HG02623 (cell line): Measurements from ENCODE around the gene SENP8.

ENCODE experiments used
- ATAC-seq: cut with Tn5 transposase; IDR thresholded peaks from one replicate; pipeline ENCODE4 v1.9.1; 2021; ENCODE audit warnings: moderate library complexity; ENCODE audit not compliant: unreplicated experiment

SENP8 gene

DNA sequence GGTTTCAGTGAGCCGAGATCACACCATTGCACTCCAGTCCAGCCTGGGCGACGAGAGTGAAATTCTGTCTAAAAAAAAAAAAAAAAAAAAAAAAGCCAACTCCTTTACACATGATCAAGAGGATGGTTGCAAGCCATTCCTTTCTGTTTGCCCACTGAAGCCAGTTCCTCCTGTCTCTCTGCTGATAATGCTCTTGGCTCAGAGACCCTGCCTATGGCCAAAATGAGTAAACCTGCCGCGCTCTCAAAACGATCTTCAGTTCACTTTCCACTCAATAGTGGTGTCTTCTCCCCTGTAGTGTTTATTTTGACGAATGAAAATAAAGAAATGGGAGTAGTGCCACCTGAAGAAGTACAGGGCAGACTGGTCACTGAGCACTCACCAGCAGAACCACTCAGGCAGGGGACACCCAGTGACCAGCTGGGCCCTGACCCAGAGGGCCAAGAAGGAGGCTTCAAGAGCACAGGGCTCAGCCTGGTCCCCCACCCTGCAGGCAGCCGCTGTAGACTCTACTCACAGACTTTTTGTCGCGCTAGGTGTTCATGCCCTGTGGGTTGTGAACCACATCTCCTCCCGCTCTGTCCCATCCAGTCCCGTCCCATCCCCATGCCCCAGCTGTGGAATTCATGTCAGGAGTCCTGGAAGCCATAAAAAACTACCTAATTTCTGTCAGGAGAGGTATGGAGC lies 55.8 kb downstream of the SENP8 start:
- no peak for ATAC-seq

DNA sequence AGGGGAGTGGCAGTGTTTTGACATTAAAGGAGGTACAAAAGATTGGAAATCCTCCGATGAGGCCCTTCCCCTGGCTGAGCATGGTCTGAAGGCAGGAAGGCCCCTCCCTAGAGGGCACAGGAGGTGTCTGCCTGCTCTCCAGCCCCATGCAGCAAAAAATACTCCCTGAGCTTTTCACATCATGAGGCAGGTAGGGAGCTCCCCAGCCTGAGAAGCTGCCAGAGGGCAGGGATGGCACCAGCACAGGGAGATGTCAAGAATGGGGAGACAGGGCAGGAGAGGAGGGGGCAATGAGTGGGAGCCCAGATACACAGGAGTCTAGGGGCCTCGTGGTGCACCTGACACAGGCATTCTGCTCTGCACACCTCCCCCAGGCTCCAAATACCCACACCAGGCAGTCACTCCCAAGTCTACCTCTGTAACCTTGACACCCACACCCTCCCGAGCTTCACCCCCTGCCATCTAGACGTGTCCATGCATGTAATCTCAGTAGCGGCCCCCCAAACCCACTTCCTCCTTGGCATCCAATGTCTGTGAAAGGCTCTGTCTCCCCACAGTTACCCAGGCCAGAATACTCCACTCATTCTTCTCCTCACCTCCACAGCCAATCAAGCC lies 56.5 kb downstream of the SENP8 start:
- ATAC-seq = no peak

DNA sequence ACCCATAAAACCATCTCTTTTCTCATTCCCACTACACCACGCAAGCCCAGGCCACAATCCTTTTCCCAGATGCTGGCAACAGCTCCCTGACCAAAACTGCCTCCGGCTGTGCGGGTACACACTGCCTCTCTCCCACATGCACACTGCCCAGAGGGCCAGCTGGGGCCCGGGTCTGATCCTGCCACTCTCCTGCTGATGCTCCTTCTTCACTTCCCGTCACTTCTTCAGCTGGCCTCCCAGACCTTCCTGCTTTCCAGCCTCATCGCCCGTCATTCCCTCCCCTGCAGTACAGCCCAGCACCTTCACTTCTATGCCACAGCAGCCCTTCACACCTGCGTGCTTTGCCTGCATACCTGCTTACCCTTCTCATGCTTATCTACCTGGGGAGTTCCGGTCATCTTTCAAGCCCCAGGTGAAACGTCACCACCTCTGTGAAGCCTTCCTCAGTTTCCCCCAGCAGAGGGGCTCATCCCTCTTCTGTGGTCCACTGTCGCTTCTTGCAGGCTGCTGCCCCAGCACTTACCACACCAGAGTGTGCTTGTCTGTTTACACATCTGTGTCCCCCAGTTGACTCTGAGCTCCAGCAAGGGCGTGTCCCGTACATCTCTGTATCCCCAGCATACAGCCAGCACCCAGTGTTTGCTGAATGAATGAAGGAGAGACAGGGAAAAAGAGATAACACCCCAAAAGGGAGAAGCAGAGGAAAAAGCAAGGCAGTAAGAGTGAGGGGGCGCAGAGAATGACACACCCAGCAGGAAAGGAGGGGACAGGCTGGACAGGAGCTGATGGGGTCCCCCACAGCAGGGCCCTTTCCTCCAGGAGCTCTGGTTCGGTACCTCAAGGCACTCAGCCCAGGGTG lies 57.2 kb downstream of the SENP8 start:
- ATAC-seq = no peak

GRCh38 chr15:72176159-72176558 lies 58.0 kb downstream of the SENP8 start:
- ATAC-seq = no peak

- ATAC-seq = no peak
Observed at GRCh38 chr15:72176743-72177142, 58.5 kb downstream of the SENP8 start.

GRCh38 chr15:72178976-72179585 lies 60.9 kb downstream of the SENP8 start:
- no peak for ATAC-seq

DNA sequence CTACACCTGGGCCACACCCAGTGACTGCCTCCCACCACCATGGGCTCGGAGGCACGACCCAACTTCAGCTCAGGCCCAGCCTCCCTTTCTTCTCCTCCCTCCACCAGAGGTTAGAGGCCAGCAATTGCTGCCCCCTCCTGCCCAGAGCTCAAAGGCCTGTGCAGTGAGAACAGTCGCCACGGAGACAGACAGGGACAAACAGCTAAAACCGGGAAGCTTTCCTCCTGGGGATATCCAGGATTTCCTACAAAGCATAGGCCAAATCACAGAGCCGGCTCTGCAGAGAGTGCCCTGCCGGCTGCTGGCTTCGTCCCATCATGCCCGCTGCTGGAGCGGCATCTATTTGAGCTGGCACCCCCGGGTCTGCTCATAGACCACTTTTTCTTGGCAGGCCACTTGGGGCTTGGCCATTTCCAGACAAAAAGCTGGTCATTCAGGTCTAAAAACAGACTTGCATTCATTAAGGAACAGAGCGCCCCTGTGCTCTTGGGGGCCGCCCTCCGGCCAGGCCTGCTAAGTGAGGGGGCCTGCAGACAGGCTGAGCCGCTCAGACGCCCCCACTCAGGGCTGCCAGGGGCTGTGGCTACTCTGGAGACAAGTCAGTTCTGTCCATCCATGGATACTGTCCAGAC lies 61.9 kb downstream of the SENP8 start:
- ATAC-seq = no peak

- ATAC-seq = no peak
Observed at GRCh38 chr15:72180761-72181324, 62.6 kb downstream of the SENP8 start.

- no peak for ATAC-seq
Observed at GRCh38 chr15:72182244-72182643, 64.0 kb downstream of the SENP8 start.

GRCh38 chr15:72182673-72183072 lies 64.5 kb downstream of the SENP8 start:
- no peak for ATAC-seq

DNA sequence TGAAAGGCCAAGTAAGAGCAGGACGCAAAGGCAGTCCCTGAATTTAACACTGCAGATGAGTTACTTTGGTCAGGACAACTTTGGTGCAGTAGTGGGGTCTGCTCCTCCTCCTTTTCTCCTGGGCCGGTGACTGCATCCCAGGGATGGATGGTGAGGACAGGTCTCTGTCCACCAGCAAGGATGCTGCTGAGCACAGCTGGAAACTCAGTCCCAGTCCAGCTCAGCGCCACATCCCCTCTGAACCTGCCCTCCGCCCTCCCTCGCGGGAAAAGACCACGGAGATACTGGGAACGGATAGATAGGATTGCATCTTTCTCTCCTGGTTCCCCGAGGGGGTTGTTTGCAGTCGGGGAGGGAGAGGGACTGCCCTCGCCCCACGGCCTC lies 65.6 kb downstream of the SENP8 start:
- ATAC-seq = no peak

DNA sequence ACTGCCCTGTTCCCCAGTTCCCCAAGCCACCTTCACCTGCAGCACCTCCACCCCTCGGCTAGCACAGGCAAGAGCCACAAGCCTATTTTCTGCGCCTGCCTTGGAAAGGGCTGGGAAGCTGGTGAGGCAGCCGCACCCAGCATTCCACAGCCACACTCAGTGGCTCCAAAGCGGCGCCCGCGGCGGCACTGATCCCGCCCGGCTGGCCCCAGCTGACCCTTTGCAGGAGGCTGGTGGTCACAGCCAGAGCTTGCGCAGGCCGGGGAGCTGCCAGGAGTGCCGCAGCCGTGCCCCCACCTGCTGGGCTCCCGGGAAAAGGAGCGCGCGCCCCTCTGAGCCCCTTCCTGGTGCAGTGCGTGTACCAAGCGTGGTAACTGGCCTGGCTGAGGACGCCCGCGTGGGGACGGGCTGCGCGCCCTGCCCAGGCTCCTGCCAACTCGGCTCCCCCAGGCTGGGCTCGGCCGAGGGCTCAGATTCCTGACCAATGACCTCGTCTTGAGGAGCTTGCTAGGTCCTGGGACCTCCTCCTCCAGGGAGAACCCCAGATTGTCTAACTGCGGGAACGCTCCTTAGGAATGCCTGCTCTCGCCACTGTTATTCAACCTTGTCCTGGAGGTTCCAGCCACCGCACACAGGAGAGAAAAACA lies 66.1 kb downstream of the SENP8 start:
- ATAC-seq = no peak

DNA sequence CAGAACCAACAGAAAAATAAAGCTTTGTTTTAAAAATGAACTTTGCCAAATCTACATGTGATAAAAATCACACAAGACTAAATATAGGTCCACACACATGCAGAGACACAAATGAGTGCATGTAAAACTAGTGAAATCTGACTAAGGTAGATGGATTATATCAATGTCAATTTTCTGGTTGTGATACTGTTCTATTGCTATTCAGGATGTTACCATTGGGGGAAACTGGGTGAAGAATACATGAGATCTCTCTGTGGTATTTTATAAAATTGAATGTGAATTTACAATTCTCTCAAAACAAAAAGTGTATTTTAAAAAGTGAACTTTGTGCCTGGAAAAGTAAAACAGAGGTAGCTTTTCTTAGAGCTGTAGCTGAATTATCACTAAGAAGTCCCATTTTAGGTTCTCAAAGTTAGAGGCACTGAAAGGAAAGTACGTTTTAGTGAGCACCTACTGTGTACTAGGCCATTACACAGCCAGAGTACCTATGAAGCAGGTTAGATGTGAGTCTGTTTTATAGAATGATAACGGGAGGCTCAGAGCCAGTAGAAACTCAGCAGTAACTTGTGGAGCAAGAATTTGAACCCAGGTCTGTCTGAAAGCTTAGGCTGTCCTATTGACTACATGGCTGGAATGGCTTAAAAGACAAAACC lies 71.2 kb downstream of the SENP8 start:
- ATAC-seq = no peak

- ATAC-seq = no peak
Observed at GRCh38 chr15:72192416-72192815, 74.2 kb downstream of the SENP8 start.
